ENCODE results near the gene SESTD1.

The SESTD1 gene

DNA sequence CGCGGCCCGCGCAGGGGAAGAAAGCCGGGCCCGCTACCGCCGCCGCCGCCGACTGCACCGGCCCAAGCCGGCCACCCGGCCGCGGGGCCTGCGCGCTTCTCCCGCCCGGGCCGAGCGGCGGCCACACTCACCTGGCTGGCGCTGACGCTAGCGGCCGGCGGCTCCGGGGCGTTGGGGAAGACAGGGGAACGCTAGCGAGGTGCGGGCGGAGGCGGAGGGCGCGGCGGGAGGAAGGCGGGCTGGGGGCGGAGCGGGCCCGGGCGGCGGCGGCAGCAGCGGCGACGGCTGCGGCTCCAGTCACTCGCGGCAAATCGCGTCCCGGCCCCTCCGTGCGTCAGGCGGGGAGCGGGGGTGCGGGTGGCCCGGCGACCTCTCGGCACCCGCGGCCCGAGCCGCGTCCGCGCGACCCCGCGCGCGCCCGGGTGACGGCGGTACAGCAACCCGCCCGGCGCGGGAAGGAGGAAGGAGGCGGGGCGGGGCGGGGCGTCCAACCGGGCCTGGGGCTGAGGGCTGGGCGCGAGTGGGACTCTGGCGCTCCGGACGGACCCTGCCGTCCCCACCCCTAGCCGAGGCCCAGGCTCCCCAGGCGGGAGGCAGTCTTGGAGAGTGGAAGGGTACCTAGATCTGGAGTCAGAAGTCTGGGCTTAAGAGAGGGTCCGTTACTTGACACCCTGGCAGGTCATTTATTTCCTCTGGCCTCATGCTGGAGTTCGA, at the start of gene SESTD1:
TSS of gene SESTD1 (minus strand) at position 465 of the 714 bp plus-strand sequence. CDS start 72,991 bp downstream, outside the sequence.
- DNase-seq = peak; percentile 73

DNA sequence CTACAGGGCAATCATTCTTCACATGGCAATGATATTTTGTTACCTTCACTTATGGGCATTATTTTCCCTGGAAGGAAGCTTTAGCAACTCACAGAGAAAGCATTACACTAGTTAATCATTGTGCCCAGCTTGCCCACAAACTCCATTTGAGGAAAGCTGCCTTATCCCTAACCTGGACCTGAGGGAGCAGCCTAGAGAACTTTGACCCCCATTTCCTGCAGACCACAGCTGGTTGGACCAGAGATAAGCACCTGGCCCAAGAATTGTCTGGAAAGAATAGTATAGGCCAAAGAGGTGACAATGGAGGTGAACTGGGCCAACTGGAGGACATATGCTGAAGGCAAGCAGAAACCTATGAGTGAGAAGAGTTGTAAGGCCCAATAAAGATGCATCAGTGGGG, 48.4 kb upstream of the SESTD1 start:
- no peak for DNase-seq

DNA sequence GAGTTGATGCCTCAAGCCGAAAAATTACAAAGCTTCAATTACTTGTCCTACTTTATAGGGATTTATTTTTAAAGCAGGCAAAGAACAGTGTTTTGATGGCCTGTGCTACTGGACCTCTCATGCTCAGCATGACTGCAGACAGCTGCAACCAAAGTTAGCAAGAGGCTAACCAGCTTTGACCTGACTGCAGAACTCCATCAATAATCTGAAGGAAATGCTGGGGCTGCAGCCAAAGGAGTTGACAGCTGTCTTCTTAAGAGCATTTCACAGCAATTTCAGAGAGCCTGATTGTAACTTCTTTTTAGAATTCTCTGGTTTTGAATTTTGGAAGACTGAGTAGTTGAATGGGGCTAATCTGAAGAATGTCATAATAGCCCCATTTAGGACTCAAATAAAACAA, 46.5 kb upstream of the SESTD1 start:
- no peak for DNase-seq

DNA sequence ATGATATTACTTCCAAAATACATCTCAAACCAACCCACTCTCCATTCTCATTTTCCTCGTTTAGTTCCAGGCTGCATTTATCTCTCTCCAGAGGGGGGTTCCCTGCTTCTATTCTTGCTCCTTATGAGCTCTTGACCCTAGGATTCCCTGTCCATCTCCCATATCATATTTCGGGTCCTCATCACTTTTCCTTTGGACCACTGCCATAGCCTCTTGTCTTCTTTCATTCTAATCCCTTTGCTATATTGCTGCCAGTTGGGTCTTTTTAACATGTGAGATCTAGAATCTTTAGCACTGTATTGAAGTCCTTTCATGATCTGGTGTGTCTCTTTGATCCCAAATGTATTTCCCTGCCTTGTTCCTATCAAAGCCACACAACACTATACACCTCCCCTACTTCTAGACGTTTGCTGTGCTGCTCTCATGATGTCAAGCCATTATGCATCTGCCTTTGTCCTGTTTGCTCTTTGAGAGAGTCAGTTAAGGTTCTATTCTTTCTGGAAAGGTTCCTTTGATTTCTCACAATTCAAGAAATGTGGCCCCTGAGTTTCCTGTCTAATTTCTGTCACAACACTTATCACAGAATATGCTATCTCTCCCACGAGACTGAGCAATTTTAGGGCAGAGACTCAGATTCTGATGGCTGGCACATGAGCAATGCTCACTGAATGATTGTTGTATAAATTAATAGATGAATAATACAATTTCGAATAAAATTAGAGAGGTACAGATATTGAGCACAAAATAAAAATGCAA, 43.2 kb upstream of the SESTD1 start:
- DNase-seq = no peak

DNA sequence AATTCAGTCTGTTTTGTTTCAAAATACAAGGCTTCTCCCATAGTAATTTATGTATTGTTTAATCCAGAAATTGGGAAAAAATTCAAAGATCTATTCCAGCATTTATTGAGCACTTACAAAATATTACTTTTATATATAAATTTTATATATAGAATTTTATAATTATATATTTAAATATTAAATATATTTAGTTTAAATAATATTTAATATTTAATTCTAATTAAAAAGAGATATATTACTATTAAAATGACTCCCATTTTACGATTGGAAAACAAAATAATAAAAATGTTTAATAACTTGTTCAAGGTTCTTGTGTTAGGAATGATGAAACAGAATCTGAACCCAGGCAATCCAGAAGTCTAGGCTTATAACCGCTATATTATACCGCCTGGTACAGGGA, 40.5 kb upstream of the SESTD1 start:
- DNase-seq = no peak

DNA sequence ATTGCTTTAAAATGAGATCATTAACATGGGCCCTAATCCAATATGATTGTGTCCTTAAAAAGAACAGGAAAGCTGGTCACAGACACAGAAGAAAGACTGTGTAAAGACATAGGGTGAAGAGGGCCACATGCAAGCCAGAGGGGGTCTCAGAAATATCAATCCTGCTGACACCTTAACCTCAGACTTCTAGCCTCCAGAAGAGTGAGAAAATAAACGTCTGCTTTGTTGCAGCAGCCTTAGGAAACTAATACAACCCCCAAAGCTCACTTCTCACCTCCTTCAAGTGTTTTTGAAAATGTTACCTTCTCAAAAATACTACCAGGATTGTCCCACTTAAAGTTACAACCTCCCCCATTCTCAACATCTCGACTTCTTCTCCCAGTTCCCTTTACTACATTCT, 39.8 kb upstream of the SESTD1 start:
- DNase-seq = no peak

GRCh38 chr2:179302764-179303571, 38.3 kb upstream of the SESTD1 start:
- no peak for DNase-seq

DNA sequence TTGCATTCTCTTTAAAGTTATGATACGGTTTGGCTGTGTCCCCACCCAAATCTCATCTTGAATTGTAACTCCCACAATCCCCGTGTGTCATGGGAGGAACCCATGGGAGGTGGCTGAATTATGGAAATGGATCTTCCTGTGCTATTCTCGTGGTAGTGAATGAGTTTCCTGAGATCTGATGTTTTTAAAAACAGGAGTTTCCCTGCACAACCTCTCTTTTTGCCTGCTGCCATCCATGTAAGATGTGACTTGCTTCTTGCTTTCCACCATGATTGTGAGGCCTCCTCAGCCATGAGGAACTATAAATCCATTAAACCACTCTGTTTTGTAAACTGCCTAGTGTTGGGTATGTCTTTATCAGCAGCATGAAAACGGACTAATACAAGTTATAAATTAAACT, 37.5 kb upstream of the SESTD1 start:
- no peak for DNase-seq

DNA sequence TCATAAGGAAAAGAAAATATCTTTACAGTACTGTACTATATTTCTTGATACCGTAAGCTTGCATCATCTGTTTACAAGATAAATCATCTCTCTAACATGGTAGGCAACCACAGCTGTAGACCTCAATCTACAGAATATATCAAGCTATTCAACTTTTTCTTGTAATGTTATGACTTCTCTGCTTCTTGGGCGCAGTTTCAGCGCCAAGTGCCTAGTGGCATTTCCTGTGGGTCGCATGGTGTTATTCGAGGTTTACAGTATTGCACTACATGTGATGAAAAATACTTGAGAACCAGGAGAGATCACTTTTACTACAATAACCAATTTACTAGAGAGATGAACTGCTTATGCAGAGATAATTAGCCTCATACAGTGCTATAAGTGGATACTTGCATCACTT, 34.0 kb upstream of the SESTD1 start:
- DNase-seq = no peak

- DNase-seq = no peak
These were observed 33.3 kb upstream of the SESTD1 start for GRCh38 chr2:179297927-179298326.

- DNase-seq = no peak
These were observed 25.7 kb upstream of the SESTD1 start for GRCh38 chr2:179290329-179290728.

GRCh38 chr2:179285060-179285459, 20.4 kb upstream of the SESTD1 start:
- no peak for DNase-seq

- no peak for DNase-seq
These were observed 13.0 kb upstream of the SESTD1 start for GRCh38 chr2:179277429-179278196.

DNA sequence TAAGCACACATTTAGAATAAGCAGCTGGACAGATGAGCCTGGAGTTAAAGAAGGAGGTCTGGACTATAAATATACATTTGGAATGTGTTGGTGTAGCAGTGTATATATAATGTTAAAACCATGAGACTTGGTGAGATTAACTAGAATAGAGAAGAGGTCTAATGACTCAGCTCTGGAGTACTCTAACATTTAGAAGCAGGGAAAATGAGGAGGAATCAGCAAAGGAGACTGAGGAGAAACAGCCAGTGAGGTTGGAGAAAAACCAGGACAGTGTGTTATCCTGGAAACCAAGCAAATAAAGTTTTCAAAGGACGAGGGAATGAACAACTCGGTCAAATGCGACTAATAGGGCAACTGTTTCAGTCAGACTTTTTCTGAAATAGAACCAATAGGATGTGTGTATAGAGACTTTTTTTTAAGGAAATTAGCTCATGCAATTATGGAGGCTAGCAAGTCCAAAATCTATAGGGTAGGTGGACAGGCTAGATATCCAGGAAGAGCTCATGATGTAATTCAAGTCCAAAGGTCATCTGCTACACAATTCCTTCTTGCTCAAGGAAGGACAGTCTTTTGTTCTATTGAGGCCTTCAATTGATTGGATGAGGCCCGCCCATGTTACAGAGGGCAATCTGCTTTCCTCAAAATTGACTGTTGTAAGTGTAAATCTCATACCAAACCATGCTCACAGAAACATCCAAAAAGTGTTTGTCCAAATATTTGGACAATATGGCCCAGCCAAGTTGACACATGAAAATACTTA, 10.8 kb upstream of the SESTD1 start:
- DNase-seq = no peak

GRCh38 chr2:179274749-179275148, 10.1 kb upstream of the SESTD1 start:
- no peak for DNase-seq

GRCh38 chr2:179273461-179273962, 8.9 kb upstream of the SESTD1 start:
- no peak for DNase-seq

DNA sequence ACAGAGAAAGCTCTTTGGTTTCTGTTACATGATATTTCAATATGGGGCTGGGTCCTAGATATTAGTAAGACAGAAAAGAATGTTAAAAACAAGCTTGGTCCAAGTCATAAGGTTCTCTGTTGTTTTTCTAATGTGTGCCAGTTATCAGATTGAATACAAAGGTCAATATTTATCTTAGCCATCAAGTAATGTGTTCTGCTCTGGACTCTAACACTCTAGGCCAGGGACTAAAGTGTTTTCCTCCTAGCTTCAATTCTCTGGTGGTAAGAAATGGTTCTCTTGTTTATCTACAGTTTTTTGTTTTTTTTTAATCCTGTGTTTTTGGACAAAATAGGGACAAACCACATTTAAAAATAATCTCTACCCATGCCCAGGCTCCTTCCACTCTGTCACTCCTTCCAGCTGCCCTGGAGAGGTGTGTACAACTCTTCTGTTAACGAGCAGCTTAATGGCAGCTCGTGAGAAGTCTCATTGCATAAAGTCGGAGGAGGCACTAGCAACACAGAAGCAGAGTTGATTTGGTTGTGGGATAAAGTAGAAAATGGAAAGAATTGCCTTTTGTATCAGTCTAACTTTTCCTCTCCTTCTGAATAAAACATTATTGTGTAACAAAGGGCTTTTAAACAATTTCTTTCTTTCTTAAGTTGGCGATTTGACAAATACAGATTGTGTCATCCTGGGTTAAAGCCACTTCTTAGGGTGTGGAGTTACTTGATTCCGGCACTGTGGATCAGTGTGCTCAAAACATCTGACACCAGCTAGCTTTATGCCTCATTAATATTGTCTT, 8.0 kb upstream of the SESTD1 start:
- no peak for DNase-seq

DNA sequence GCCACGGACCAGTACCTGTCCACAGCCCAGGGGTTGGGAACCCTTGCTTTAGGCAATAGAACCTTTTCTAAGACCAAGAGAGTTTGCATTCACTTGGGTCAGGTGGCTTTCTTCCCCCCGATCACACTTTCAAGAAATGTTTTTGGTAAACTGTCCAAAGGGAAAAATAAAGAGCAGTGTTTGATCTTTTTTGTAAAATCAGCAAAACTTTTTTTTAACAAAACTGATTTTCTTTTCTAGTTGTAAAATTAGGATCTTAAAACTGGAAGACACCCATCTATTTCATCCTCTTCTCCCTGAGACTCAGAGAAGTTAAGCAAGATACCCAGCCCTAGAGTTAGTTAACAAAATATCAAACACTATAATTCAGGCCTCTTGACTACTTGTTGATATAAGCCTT, 6.1 kb upstream of the SESTD1 start:
- no peak for DNase-seq

- peak; percentile 22 for DNase-seq
These were observed 3.8 kb upstream of the SESTD1 start for GRCh38 chr2:179268277-179268925.

- DNase-seq = no peak
These were observed 1.6 kb upstream of the SESTD1 start for GRCh38 chr2:179266271-179266670.

All from stimulated activated CD4-positive, alpha-beta T cell treated with anti-CD3 and anti-CD28 coated beads, Interleukin-15, amount 100 ng/mL, for 24 hours (primary cell).